HG02678 (cell line): ENCODE measurements around the gene MASTL.

ENCODE experiments used
- ATAC-seq: cut with Tn5 transposase; IDR thresholded peaks from one replicate; pipeline ENCODE4 v1.9.1; 2021; ENCODE audit warnings: mild to moderate bottlenecking, moderate library complexity; ENCODE audit not compliant: unreplicated experiment

The MASTL gene

GRCh38 chr10:27225011-27225590, 69.9 kb downstream of the MASTL start:
- ATAC-seq, result no peak

GRCh38 chr10:27225642-27226257, 70.6 kb downstream of the MASTL start:
- no peak for ATAC-seq

GRCh38 chr10:27230022-27230421, 74.9 kb downstream of the MASTL start:
- no peak for ATAC-seq

- no peak for ATAC-seq
These were observed 80.6 kb downstream of the MASTL start for GRCh38 chr10:27235706-27236105.
